ENCODE data around the gene NEK2. TPM values are rescaled to one million over a fixed set of nuclear protein-coding genes. Genes with fewer than 3 reads are reported as not detected.
"Not testable (repeated sequence)": the region's sequence is repeated elsewhere in the genome, so short reads cannot be mapped to it uniquely, and the experiment has no call there.

Gene NEK2
- 4.3 TPM for polyA plus RNA-seq (ENCODE audit: insufficient read length)

GRCh38 chr1:211675230-211676105 lies at the start of gene NEK2:
NEK2 (minus strand) TSS chr1:211675621; CDS start chr1:211675479, 142 bp downstream.
- peak; percentile 68 for DNase-seq (ENCODE audit: low read depth)

- no peak for DNase-seq (ENCODE audit: low read depth)
These were observed 49.3 kb upstream of the NEK2 start for GRCh38 chr1:211724687-211725196.

- DNase-seq (ENCODE audit: low read depth) = no peak
These were observed 47.9 kb upstream of the NEK2 start for GRCh38 chr1:211723273-211723672.

GRCh38 chr1:211722277-211723175 lies 47.1 kb upstream of the NEK2 start:
- no peak for DNase-seq (ENCODE audit: low read depth)

GRCh38 chr1:211716555-211716954 lies 41.1 kb upstream of the NEK2 start:
- DNase-seq (ENCODE audit: low read depth) = not testable (repeated sequence)

GRCh38 chr1:211715971-211716370 lies 40.5 kb upstream of the NEK2 start:
- DNase-seq (ENCODE audit: low read depth) = no peak

GRCh38 chr1:211714154-211714553 lies 38.7 kb upstream of the NEK2 start:
- no peak for DNase-seq (ENCODE audit: low read depth)

GRCh38 chr1:211713231-211713630 lies 37.8 kb upstream of the NEK2 start:
- no peak for DNase-seq (ENCODE audit: low read depth)

- no peak for DNase-seq (ENCODE audit: low read depth)
These were observed 35.9 kb upstream of the NEK2 start for GRCh38 chr1:211711315-211711705.

GRCh38 chr1:211710566-211711314 lies 35.3 kb upstream of the NEK2 start:
- no peak for DNase-seq (ENCODE audit: low read depth)

GRCh38 chr1:211708926-211709325 lies 33.5 kb upstream of the NEK2 start:
- DNase-seq (ENCODE audit: low read depth) = no peak

- no peak for DNase-seq (ENCODE audit: low read depth)
These were observed 32.6 kb upstream of the NEK2 start for GRCh38 chr1:211708006-211708405.

GRCh38 chr1:211705467-211706091 lies 30.2 kb upstream of the NEK2 start:
- DNase-seq (ENCODE audit: low read depth) = no peak

GRCh38 chr1:211704543-211704942 lies 29.1 kb upstream of the NEK2 start:
- no peak for DNase-seq (ENCODE audit: low read depth)

GRCh38 chr1:211703812-211704537 lies 28.6 kb upstream of the NEK2 start:
- DNase-seq (ENCODE audit: low read depth) = no peak

GRCh38 chr1:211701733-211702132 lies 26.3 kb upstream of the NEK2 start:
- DNase-seq (ENCODE audit: low read depth) = no peak

- DNase-seq (ENCODE audit: low read depth) = no peak
These were observed 23.6 kb upstream of the NEK2 start for GRCh38 chr1:211699059-211699458.

- no peak for DNase-seq (ENCODE audit: low read depth)
These were observed 23.0 kb upstream of the NEK2 start for GRCh38 chr1:211698161-211699026.

- no peak for DNase-seq (ENCODE audit: low read depth)
These were observed 21.9 kb upstream of the NEK2 start for GRCh38 chr1:211697356-211697755.
